B cell (primary cell): ENCODE measurements around the gene ADAMTSL1. TPM values are rescaled to one million over a fixed set of nuclear protein-coding genes. Genes with fewer than 3 reads are reported as not detected.

Experiments used
- ATAC-seq: fragments of 200-7000 bp; cut with Tn5 transposase; one replicate; pipeline ENCODE4 v1.10.0; 2021; ENCODE audit warnings: low read depth, mild to moderate bottlenecking, moderate number of reproducible peaks, moderate library complexity
- CTCF ChIA-PET: fragments of 350-600 bp; sonication (Branson Sonifier 250); formaldehyde crosslinking; loops from one replicate; lab custom pipeline; 2021; ENCODE audit warnings: antibody characterized with exemption, inconsistent platforms; lab: Charles Lee
- POLR2A ChIA-PET: fragments of 350-600 bp; sonication (Branson Sonifier 250); formaldehyde crosslinking; loops from one replicate; lab custom pipeline; 2021; ENCODE audit warnings: antibody characterized with exemption; lab: Charles Lee
- DNase-seq: peaks from one replicate; pipeline ENCODE4 v3.0.0; 2013
- H2AFZ ChIP-seq: 2 replicates; pipeline ENCODE4 v1.6.1; 2012; ENCODE audit warnings: mild to moderate bottlenecking, low read depth, low read length; ENCODE audit not compliant: insufficient read depth, poor library complexity, severe bottlenecking
- H3K27ac ChIP-seq, 2 donors: 1 replicate in 1 of 2; 2 replicates in 1 of 2; pipeline ENCODE4 v1.5.1; 2012 to 2013; ENCODE audit warnings: low read length in 2 of 2, mild to moderate bottlenecking in 2 of 2, moderate library complexity in 1 of 2
- H3K27me3 ChIP-seq, 4 experiments: fragments of 200-600 bp in 1 of 4; sonication (generic) in 1 of 4; replicated peaks in 1 of 4; 1 replicate in 2 of 4; 2 replicates in 2 of 4; pipeline versions ENCODE4 v1.6.1 to v1.7.0; 2013 to 2016; ENCODE audit warnings: low read length in 3 of 4, mild to moderate bottlenecking in 2 of 4, mixed read lengths in 1 of 4, moderate library complexity in 1 of 4; ENCODE audit not compliant: insufficient read depth in 4 of 4, control insufficient read depth in 3 of 4; ENCODE audit errors: control extremely low read depth in 1 of 4
- H3K36me3 ChIP-seq, 2 experiments: replicated peaks in 1 of 2; 1 replicate in 1 of 2; 2 replicates in 1 of 2; pipeline versions ENCODE4 v1.6.1 to v1.7.1; 2013; ENCODE audit warnings: low read length in 1 of 2; ENCODE audit not compliant: insufficient read depth in 2 of 2, control insufficient read depth in 1 of 2; ENCODE audit errors: control extremely low read depth in 1 of 2, extremely low read depth in 1 of 2
- H3K4me1 ChIP-seq, 2 donors: fragments of 200-600 bp in 1 of 2; sonication (generic) in 1 of 2; 1 replicate in 1 of 2; 2 replicates in 1 of 2; pipeline versions ENCODE4 v1.5.1 to v1.6.1; 2013 to 2017; ENCODE audit warnings: low read length in 2 of 2; ENCODE audit not compliant: control insufficient read depth in 2 of 2, insufficient read depth in 2 of 2
- H3K4me2 ChIP-seq: replicated peaks from 2 replicates; pipeline ENCODE3; 2012; ENCODE audit warnings: mild to moderate bottlenecking, low read depth, low read length; ENCODE audit not compliant: poor library complexity, severe bottlenecking
- H3K4me3 ChIP-seq, 5 experiments: fragments of 200-600 bp in 1 of 5; sonication (generic) in 1 of 5; 1 replicate in 3 of 5; 2 replicates in 2 of 5; pipeline versions ENCODE4 v1.5.1 to v1.7.0; 2011 to 2016; ENCODE audit warnings: low read length in 4 of 5, mild to moderate bottlenecking in 4 of 5, low read depth in 2 of 5, control low read depth in 1 of 5, moderate library complexity in 1 of 5; ENCODE audit not compliant: insufficient read depth in 1 of 5; ENCODE audit errors: control extremely low read depth in 1 of 5, extremely low read depth in 1 of 5
- H3K79me2 ChIP-seq: fragments of 200-600 bp; sonication (generic); one replicate; pipeline ENCODE4 v1.6.0; 2016; ENCODE audit warnings: low read length; ENCODE audit not compliant: control insufficient read depth, insufficient read depth
- H3K9ac ChIP-seq: fragments of 200-600 bp; sonication (generic); 2 replicates; pipeline ENCODE4 v1.6.1; 2017; ENCODE audit warnings: mild to moderate bottlenecking, low read length, moderate library complexity
- H3K9me3 ChIP-seq, 3 donors: one replicate each; pipeline versions ENCODE4 v1.6.1 to v1.7.1; 2013; ENCODE audit warnings: low read length in 2 of 3; ENCODE audit not compliant: control insufficient read depth in 2 of 3, insufficient read depth in 1 of 3; ENCODE audit errors: control extremely low read depth in 1 of 3
- H4K20me1 ChIP-seq: 2 replicates; pipeline ENCODE4 v1.6.0; 2012; ENCODE audit warnings: mild to moderate bottlenecking, low read length; ENCODE audit not compliant: insufficient read depth, control insufficient read depth, poor library complexity, severe bottlenecking
- H3K27ac Mint-ChIP-seq: one replicate; pipeline ENCODE4 v1.8.0; 2021; ENCODE audit warnings: mixed read lengths
- H3K27me3 Mint-ChIP-seq: one replicate; pipeline ENCODE4 v1.8.0; 2021; ENCODE audit warnings: mixed read lengths
- H3K4me1 Mint-ChIP-seq: one replicate; pipeline ENCODE4 v1.8.0; 2021; ENCODE audit warnings: mixed read lengths
- H3K4me3 Mint-ChIP-seq: one replicate; pipeline ENCODE4 v1.8.0; 2021; ENCODE audit warnings: mixed read lengths
- H3K9me3 Mint-ChIP-seq: one replicate; pipeline ENCODE4 v1.8.0; 2022; ENCODE audit warnings: mixed read lengths; ENCODE audit not compliant: insufficient read depth
- CTCF ChIP-seq: fragments of 200-600 bp; IDR thresholded peaks from one replicate; pipeline ENCODE4 v1.8.0; 2022; ENCODE audit warnings: antibody characterized with exemption, mild to moderate bottlenecking
- EZH2 ChIP-seq: IDR thresholded peaks from 2 replicates; pipeline ENCODE4 v1.6.1; 2012; ENCODE audit warnings: borderline replicate concordance, low read depth, mild to moderate bottlenecking, moderate library complexity, low read length; ENCODE audit not compliant: insufficient read depth, poor library complexity, severe bottlenecking
- WGBS: methylation state at CpG from one replicate; pipeline ENCODE4 v1.1.5; 2013; ENCODE audit warnings: missing lambda C conversion rate; ENCODE audit not compliant: insufficient coverage; 5-methylcytosine and 5-hydroxymethylcytosine counted together
- intact Hi-C: fragments of 100-400 bp; cut with micrococcal nuclease; formaldehyde crosslinking; loops from one replicate; pipeline ENCODE4 v1.10.0; 2022
- polyA plus RNA-seq: library from polyadenylated mRNA; depleted of rRNA; stranded (reverse); fragments of >200 nt; gene quantifications from 2 replicates; pipeline ENCODE4 v1.2.3, GENCODE V29; 2012
- total RNA-seq, 2 donors: library from RNA; stranded (reverse); fragments of 120-200 nt in 1 of 2; gene quantifications; 1 replicate in 1 of 2; 2 replicates in 1 of 2; pipeline versions ENCODE4 v1.2.3 to v1.2.4, GENCODE V29; 2013 to 2022

ADAMTSL1 gene
- total and polyA plus RNA-seq, 2 donors (not counting 1 experiment from before 2014, with no cell fraction given): not detected

- Mint-ChIP-seq H3K9me3 (no peaks in the 10 kb centered on the region), H3K27ac (no peak overlapping the region), H3K4me3 (no peak overlapping the region), H3K27me3 (peaks cover 28% of the 10 kb centered on the region), H3K4me1 (no peaks in the 10 kb centered on the region)
- no peak overlapping the region for H3K4me2 ChIP-seq
- CTCF ChIA-PET: no interaction called here
- POLR2A ChIA-PET: no interaction called here
- H4K20me1 ChIP-seq: no peaks in the 10 kb centered on the region
- TF ChIP-seq EZH2 (no peak), CTCF (no peak)
- 93% methylated on average over 5 of the region's 7 CpGs for WGBS
- ATAC-seq (no peak), DNase-seq (no peak)
- H3K79me2 ChIP-seq: no peaks in the 10 kb centered on the region
- H3K36me3 ChIP-seq: no peaks in the 10 kb centered on the region
- H3K4me1 ChIP-seq: no peaks in the 10 kb centered on the region
- intact Hi-C loops: no loop called here
- peaks cover 0 to 11% (median 0%) of the 10 kb centered on the region in 3 donors for H3K9me3 ChIP-seq
- H2AFZ ChIP-seq: no peak overlapping the region
- peaks cover 0 to 9% (median 0%) of the 10 kb centered on the region in 4 experiments for H3K27me3 ChIP-seq
- no peak overlapping the region for H3K4me3 ChIP-seq
- no peak overlapping the region for H3K27ac ChIP-seq
- no peak overlapping the region for H3K9ac ChIP-seq
Measured at GRCh38 chr9:18438951-18439350, 35.0 kb upstream of the ADAMTSL1 start.

GRCh38 chr9:18441261-18441660 lies 32.7 kb upstream of the ADAMTSL1 start:
- POLR2A ChIA-PET: no interaction called here
- no CpG with 5 or more reads among the region's 1 CpG for WGBS
- CTCF ChIA-PET: interaction anchor here (2.3 kb wide), 1 partner anchor 11 kb away, joined by 11 read pairs; no protein-coding TSS in a partner anchor

More at GRCh38 chr9:18441261-18441660, 32.7 kb upstream of the ADAMTSL1 start:
- Mint-ChIP-seq H3K9me3 (no peaks in the 10 kb centered on the region), H3K4me3 (no peak overlapping the region), H3K4me1 (no peaks in the 10 kb centered on the region), H3K27me3 (peaks cover 22% of the 10 kb centered on the region), H3K27ac (no peak overlapping the region)
- TF ChIP-seq CTCF (no peak), EZH2 (no peak)
- Histone ChIP-seq H3K9me3 (peaks cover 0 to 11% (median 0%) of the 10 kb centered on the region in 3 donors), H3K79me2 (no peaks in the 10 kb centered on the region), H3K9ac (no peak overlapping the region), H3K36me3 (no peaks in the 10 kb centered on the region), H3K4me3 (no peak overlapping the region), H4K20me1 (no peaks in the 10 kb centered on the region), H3K4me2 (no peak overlapping the region), H3K27ac (no peak overlapping the region), H3K4me1 (no peaks in the 10 kb centered on the region), H2AFZ (no peak overlapping the region), H3K27me3 (peaks cover 0 to 9% (median 0%) of the 10 kb centered on the region in 4 experiments)
- ATAC-seq (no peak), DNase-seq (no peak)
- intact Hi-C loops: no loop called here
